ENCODE results near the gene ARL6IP4. TPM values are rescaled to one million over a fixed set of nuclear protein-coding genes. Genes with fewer than 3 reads are reported as not detected.

Gene ARL6IP4
- total and polyA plus RNA-seq, 2 of the 4 experiments (the other 2 are of a cell fraction): 161 to 254 TPM

DNA sequence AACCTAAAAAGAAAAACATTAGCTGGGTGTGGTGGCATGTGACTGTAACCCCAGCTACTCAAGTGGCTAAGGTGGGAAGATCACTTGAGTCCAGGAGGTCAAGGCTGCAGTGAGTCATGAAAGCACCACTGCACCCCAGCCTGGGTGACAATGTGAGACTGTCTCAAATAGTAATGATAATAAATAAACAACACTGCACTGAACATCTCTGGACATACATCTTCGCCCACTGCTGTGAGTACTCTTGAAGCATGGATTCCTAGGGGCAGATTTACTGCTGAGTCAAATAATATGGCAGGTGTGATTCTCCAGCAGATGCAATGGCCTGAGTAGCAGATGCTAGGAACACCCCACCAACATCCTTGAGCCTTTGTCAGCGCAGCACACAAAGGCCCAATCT, 37.8 kb upstream of the ARL6IP4 start:
- BruUV-seq (replicated peaks): no TSS peak
- H2AK9ac ChIP-seq (replicated peaks; ENCODE audit: low read depth, low read length, poor library complexity): no peak overlapping the region
- ATAC-seq (ENCODE audit: low read depth): no peak
- peak; percentile 31 for DNase-seq
- H3K4me3 ChIP-seq (ENCODE audit: insufficient read depth, low read depth, low read length): no peak overlapping the region
- no peak overlapping the region for H3K18ac ChIP-seq (ENCODE audit: low read depth, low read length)
- H2BK120ac ChIP-seq (ENCODE audit: low read depth, low read length): no peak overlapping the region
- no peaks in the 10 kb centered on the region for H4K20me1 ChIP-seq (ENCODE audit: insufficient read depth, low read length)
- dilution Hi-C loops (cut with HindIII; ENCODE audit: low sequenced_read_pairs, unreplicated experiment): no loop called here
- no peak overlapping the region for H4K8ac ChIP-seq (ENCODE audit: low read depth in 2 of 2, low read length in 2 of 2)
- no CpG with 5 or more reads among the region's 2 CpGs for WGBS, 2 experiments (ENCODE audit: extremely low coverage in 2 of 2, insufficient read length in 1 of 2)
- peaks cover 41% of the 10 kb centered on the region for H3K9me1 ChIP-seq (ENCODE audit: insufficient read depth, low read length)
- H3K27me3 ChIP-seq (ENCODE audit: control insufficient read depth, insufficient read depth, low read length): no peaks in the 10 kb centered on the region
- peaks cover 0 to 14% of the 10 kb centered on the region in 2 experiments; a peak in 1 of 4 replicates for H3K79me1 ChIP-seq (ENCODE audit: low read depth in 1 of 2, low read length in 2 of 2)
- CTCF ChIA-PET: no interaction called here
- no peak overlapping the region for H4K5ac ChIP-seq (ENCODE audit: low read depth, low read length)
- peak overlapping the region; percentile 27; the same call in 1 of the 2 replicates for H3K4ac ChIP-seq (ENCODE audit: low read depth, low read length)
- no peak for TF ChIP-seq MXI1 (IDR thresholded peaks at IDR 0.05; ENCODE audit: borderline replicate concordance, low read depth, low read length)
- TF ChIP-seq RFX5 (IDR thresholded peaks at IDR 0.05; ENCODE audit: low read depth, low read length): no peak
- TF ChIP-seq RAD21 (IDR thresholded peaks at IDR 0.05; ENCODE audit: low read length): no peak
- peak; percentile 3; the same call in 1 of the 2 replicates for TF ChIP-seq BHLHE40 (IDR thresholded peaks at IDR 0.05; ENCODE audit: low read depth, low read length)
- H3K36me3 ChIP-seq (ENCODE audit: control insufficient read depth, insufficient read depth, low read length): no peaks in the 10 kb centered on the region
- H2BK15ac ChIP-seq (ENCODE audit: low read depth, low read length): no peak overlapping the region
- no peak overlapping the region for H3K4me2 ChIP-seq (ENCODE audit: low read depth, low read length)
- no peaks in the 10 kb centered on the region for H3K9me3 ChIP-seq (ENCODE audit: control insufficient read depth, insufficient read depth, low read length)
- in situ Hi-C loops (cut with MboI; ENCODE audit: low sequenced_read_pairs): no loop called here
- H2AK5ac ChIP-seq (ENCODE audit: low read depth, low read length): 0 out of 2 replicates have a peak overlapping the region, but pooled peaks have one; percentile 4
- H3K56ac ChIP-seq (ENCODE audit: extremely low read depth, insufficient read depth, low read length): no peak overlapping the region
- peaks cover 22% of the 10 kb centered on the region for H3K4me1 ChIP-seq (ENCODE audit: control insufficient read depth, insufficient read depth, low read length)
- no peak overlapping the region for H2BK5ac ChIP-seq (ENCODE audit: low read depth, low read length, poor library complexity, severe bottlenecking)
- POLR2A ChIA-PET (ENCODE audit: unreplicated experiment): no interaction called here
- no peak overlapping the region for H3K27ac ChIP-seq (ENCODE audit: insufficient read depth, low read length)
- no peak overlapping the region for H3K23ac ChIP-seq (ENCODE audit: low read depth, low read length)
- intact Hi-C loops (cut with micrococcal nuclease): no loop called here
- no peak overlapping the region for H4K91ac ChIP-seq (ENCODE audit: insufficient read depth, low read depth, low read length)
- H2AFZ ChIP-seq (replicated peaks; ENCODE audit: low read length, poor library complexity): no peak overlapping the region
- H3K9ac ChIP-seq (ENCODE audit: low read depth, low read length): no peak overlapping the region
- H3K14ac ChIP-seq (replicated peaks; ENCODE audit: low read depth, low read length): no peak overlapping the region
- no peak overlapping the region for H2BK20ac ChIP-seq (ENCODE audit: low read depth, low read length)

All from IMR-90 (cell line).